ENCODE data around the gene DUSP16. TPM values are rescaled to one million over a fixed set of nuclear protein-coding genes. Genes with fewer than 3 reads are reported as not detected.
A peak's percentile ranks its signal among the peaks of the same experiment; 100 is the strongest.

The DUSP16 gene
- total and polyA plus RNA-seq, 2 experiments from 2014 or later = 11.7 to 59.4 TPM

DNA sequence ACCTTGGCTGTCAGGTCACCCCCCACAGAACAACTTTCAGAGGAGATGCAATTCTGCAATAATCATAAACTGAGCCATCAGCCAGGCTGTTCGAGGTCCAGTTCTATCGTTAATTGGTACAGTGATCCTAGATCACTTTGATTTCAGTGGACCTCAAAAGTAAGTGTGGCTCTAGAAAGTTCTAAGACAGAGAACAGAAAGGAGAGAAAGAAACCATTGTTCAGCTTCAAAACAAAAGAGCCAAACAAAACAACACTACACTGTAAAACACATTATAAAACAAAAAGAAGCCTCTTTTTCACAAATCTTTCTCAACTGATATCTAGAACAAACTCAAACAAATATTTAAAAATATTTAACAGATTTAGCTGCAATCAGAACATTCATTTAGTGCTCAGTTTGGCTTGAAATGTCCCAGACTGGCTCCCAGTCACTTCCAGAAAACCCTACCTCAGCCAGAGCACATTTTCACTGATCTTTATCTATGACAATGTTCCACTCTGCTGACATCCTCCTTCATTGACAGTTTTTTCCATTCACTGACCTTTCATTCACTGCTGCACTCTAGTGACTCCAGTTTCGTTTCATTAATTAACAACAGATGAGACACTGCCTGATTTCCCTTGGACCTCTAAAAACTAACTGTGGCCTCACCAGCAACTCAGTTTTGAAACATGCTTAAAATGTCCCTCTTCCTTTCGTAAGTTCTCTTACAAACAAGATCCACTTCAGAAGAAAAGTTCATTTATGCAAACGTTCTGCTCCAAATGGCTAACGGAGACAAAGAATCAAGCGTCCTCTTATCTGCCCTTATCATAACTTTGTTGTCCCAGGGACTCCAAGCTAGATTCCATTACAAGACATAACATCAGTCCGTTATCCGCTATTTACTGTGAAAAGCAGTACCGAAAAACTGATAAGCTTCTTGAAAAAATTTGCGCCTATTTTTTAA lies 56.8 kb downstream of the DUSP16 start:
- Histone ChIP-seq H3F3A (replicated peaks; ENCODE audit: low read depth) (no peaks in the 10 kb centered on the region), H3K4me2 (peak overlapping the region; percentile 24; the same call in 1 of the 2 replicates), H3K4me1 (ENCODE audit: insufficient read depth) (peaks cover 64% of the 10 kb centered on the region), H3K79me2 (replicated peaks; ENCODE audit: insufficient read depth) (peaks cover 94% of the 10 kb centered on the region), H3K27me3 (ENCODE audit: insufficient read depth) (no peaks in the 10 kb centered on the region), H3K4me3 (no peak overlapping the region), H2AFZ (no peak overlapping the region), H3K9me2 (ENCODE audit: insufficient read depth) (no peaks in the 10 kb centered on the region), H4K20me1 (replicated peaks; ENCODE audit: insufficient read depth) (peaks cover 7% of the 10 kb centered on the region), H3K36me3 (ENCODE audit: insufficient read depth) (no peaks in the 10 kb centered on the region), H3K27ac (ENCODE audit: low read depth) (peak overlapping the region; percentile 11; the same call in 1 of the 2 replicates)
- Mint-ChIP-seq H3K9me3 (no peaks in the 10 kb centered on the region), H3K36me3 (ENCODE audit: low read depth) (peaks cover 6% of the 10 kb centered on the region; the same call in 2 of the 3 replicates), H3K27me3 (ENCODE audit: insufficient read depth, low read depth, poor library complexity) (peaks cover 9% of the 10 kb centered on the region), H3K27ac (peak overlapping the region; percentile 39; the same call in 1 of the 2 replicates), H3K4me1 (peaks cover 71% of the 10 kb centered on the region), H3K4me3 (no peak overlapping the region; the same call in 2 of the 3 replicates)
- ATAC-seq (no peak), DNase-seq (ENCODE audit: low spot score) (no peak)
- TF ChIP-seq ZNF114 (CRISPR knock-in tag; IDR thresholded peaks at IDR 0.05) (no peak), EZH2phosphoT487 (IDR thresholded peaks at IDR 0.05; ENCODE audit: unreplicated experiment) (no peak), ZNF331 (CRISPR knock-in tag; IDR thresholded peaks at IDR 0.05; ENCODE audit: low read depth) (no peak), POLR2AphosphoS5 (IDR thresholded peaks at IDR 0.05; ENCODE audit: low read depth) (no peak), NANOG (IDR thresholded peaks at IDR 0.05; ENCODE audit: borderline replicate concordance) (no peak)
- TF ChIP-seq, protein P1, sequence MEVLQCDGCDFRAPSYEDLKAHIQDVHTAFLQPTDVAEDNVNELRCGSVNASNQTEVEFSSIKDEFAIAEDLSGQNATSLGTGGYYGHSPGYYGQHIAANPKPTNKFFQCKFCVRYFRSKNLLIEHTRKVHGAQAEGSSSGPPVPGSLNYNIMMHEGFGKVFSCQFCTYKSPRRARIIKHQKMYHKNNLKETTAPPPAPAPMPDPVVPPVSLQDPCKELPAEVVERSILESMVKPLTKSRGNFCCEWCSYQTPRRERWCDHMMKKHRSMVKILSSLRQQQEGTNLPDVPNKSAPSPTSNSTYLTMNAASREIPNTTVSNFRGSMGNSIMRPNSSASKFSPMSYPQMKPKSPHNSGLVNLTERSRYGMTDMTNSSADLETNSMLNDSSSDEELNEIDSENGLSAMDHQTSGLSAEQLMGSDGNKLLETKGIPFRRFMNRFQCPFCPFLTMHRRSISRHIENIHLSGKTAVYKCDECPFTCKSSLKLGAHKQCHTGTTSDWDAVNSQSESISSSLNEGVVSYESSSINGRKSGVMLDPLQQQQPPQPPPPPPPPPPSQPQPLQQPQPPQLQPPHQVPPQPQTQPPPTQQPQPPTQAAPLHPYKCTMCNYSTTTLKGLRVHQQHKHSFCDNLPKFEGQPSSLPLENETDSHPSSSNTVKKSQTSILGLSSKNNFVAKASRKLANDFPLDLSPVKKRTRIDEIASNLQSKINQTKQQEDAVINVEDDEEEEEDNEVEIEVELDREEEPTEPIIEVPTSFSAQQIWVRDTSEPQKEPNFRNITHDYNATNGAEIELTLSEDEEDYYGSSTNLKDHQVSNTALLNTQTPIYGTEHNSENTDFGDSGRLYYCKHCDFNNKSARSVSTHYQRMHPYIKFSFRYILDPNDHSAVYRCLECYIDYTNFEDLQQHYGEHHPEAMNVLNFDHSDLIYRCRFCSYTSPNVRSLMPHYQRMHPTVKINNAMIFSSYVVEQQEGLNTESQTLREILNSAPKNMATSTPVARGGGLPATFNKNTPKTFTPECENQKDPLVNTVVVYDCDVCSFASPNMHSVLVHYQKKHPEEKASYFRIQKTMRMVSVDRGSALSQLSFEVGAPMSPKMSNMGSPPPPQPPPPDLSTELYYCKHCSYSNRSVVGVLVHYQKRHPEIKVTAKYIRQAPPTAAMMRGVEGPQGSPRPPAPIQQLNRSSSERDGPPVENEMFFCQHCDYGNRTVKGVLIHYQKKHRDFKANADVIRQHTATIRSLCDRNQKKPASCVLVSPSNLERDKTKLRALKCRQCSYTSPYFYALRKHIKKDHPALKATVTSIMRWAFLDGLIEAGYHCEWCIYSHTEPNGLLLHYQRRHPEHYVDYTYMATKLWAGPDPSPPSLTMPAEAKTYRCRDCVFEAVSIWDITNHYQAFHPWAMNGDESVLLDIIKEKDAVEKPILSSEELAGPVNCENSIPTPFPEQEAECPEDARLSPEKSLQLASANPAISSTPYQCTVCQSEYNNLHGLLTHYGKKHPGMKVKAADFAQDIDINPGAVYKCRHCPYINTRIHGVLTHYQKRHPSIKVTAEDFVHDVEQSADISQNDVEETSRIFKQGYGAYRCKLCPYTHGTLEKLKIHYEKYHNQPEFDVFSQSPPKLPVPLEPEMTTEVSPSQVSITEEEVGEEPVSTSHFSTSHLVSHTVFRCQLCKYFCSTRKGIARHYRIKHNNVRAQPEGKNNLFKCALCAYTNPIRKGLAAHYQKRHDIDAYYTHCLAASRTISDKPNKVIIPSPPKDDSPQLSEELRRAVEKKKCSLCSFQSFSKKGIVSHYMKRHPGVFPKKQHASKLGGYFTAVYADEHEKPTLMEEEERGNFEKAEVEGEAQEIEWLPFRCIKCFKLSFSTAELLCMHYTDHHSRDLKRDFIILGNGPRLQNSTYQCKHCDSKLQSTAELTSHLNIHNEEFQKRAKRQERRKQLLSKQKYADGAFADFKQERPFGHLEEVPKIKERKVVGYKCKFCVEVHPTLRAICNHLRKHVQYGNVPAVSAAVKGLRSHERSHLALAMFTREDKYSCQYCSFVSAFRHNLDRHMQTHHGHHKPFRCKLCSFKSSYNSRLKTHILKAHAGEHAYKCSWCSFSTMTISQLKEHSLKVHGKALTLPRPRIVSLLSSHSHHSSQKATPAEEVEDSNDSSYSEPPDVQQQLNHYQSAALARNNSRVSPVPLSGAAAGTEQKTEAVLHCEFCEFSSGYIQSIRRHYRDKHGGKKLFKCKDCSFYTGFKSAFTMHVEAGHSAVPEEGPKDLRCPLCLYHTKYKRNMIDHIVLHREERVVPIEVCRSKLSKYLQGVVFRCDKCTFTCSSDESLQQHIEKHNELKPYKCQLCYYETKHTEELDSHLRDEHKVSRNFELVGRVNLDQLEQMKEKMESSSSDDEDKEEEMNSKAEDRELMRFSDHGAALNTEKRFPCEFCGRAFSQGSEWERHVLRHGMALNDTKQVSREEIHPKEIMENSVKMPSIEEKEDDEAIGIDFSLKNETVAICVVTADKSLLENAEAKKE (CRISPR knock-in tag; IDR thresholded peaks at IDR 0.05) = no peak
- TF ChIP-seq, protein P2, sequence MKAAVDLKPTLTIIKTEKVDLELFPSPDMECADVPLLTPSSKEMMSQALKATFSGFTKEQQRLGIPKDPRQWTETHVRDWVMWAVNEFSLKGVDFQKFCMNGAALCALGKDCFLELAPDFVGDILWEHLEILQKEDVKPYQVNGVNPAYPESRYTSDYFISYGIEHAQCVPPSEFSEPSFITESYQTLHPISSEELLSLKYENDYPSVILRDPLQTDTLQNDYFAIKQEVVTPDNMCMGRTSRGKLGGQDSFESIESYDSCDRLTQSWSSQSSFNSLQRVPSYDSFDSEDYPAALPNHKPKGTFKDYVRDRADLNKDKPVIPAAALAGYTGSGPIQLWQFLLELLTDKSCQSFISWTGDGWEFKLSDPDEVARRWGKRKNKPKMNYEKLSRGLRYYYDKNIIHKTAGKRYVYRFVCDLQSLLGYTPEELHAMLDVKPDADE (IDR thresholded peaks at IDR 0.05) = no peak

Data from GM23338 (cell line).